IPS-NIHi11 (cell line): ENCODE data around the gene NFIX.

Experiments used
- DNase-seq: peaks from one replicate; pipeline ENCODE4 v3.0.0; 2012; ENCODE audit warnings: mixed read lengths, low spot score

NFIX gene

GRCh38 chr19:13093407-13094105 is 98.3 kb downstream of the NFIX start:
- DNase-seq, result peak; percentile 87

- no peak for DNase-seq
Observed at GRCh38 chr19:13094106-13094504, 98.8 kb downstream of the NFIX start.

- peak; percentile 63 for DNase-seq
Observed at GRCh38 chr19:13094771-13095392, 99.6 kb downstream of the NFIX start.

- DNase-seq, result peak; percentile 54
Observed at GRCh38 chr19:13095393-13095784, 100.1 kb downstream of the NFIX start.

GRCh38 chr19:13095934-13096927 is 101.0 kb downstream of the NFIX start:
- peak; percentile 77 for DNase-seq

- no peak for DNase-seq
Observed at GRCh38 chr19:13097033-13097462, 101.8 kb downstream of the NFIX start.

GRCh38 chr19:13097463-13098258 is 102.4 kb downstream of the NFIX start:
- no peak for DNase-seq

GRCh38 chr19:13098277-13099072 is 103.2 kb downstream of the NFIX start:
- no peak for DNase-seq

GRCh38 chr19:13099073-13099999 is 104.1 kb downstream of the NFIX start:
- DNase-seq, result no peak

- no peak for DNase-seq
Observed at GRCh38 chr19:13100031-13100588, 104.8 kb downstream of the NFIX start.

- no peak for DNase-seq
Observed at GRCh38 chr19:13100841-13101589, 105.7 kb downstream of the NFIX start.

GRCh38 chr19:13101590-13102415 is 106.5 kb downstream of the NFIX start:
- DNase-seq, result no peak

- no peak for DNase-seq
Observed at GRCh38 chr19:13102416-13102665, 107.1 kb downstream of the NFIX start.

- DNase-seq, result peak; percentile 77
Observed at GRCh38 chr19:13102666-13103580, 107.6 kb downstream of the NFIX start, which contains the start of gene LYL1. Gene LYL1, minus strand, starts transcription at chr19:13102858. Its CDS starts 1,687 bp downstream, at chr19:13101171.

GRCh38 chr19:13103581-13104359 is 108.5 kb downstream of the NFIX start:
- DNase-seq, result no peak

- DNase-seq, result peak; percentile 89
Observed at GRCh38 chr19:13104360-13104847, 109.1 kb downstream of the NFIX start.
